Measurements from ENCODE around the gene CAPN1. TPM values are rescaled to one million over a fixed set of nuclear protein-coding genes. Genes with fewer than 3 reads are reported as not detected.
A peak's percentile ranks its signal among the peaks of the same experiment; 100 is the strongest.

The CAPN1 gene
- total and polyA plus RNA-seq, 2 of the 13 experiments (the other 11 are each of a cell fraction or from before 2014, with no cell fraction given): 57.3 to 82.6 TPM

- TF ChIP-seq TBP (CRISPR knock-in tag; IDR thresholded peaks at IDR 0.05) (no peak), ARNTL (CRISPR knock-in tag; IDR thresholded peaks at IDR 0.05) (no peak), FOXP4 (CRISPR knock-in tag; IDR thresholded peaks at IDR 0.05) (peak; percentile 33; the same call in 1 of the 2 replicates), ZBTB21 (CRISPR knock-in tag; IDR thresholded peaks at IDR 0.05) (no peak), KLF12 (CRISPR knock-in tag; IDR thresholded peaks at IDR 0.05; ENCODE audit: borderline replicate concordance) (no peak), FLYWCH1 (CRISPR knock-in tag; IDR thresholded peaks at IDR 0.05) (no peak), SAFB2 (CRISPR knock-in tag; IDR thresholded peaks at IDR 0.05; ENCODE audit: borderline replicate concordance, low read depth) (no peak), PHF20 (CRISPR knock-in tag; IDR thresholded peaks at IDR 0.05) (no peak), POLR2AphosphoS5 (IDR thresholded peaks at IDR 0.05; ENCODE audit: low read depth, low read length) (no peak), GLMP (CRISPR knock-in tag; IDR thresholded peaks at IDR 0.05; ENCODE audit: borderline replicate concordance) (no peak), ZNF124 (CRISPR knock-in tag; IDR thresholded peaks at IDR 0.05) (no peak), SAP130 (CRISPR knock-in tag; IDR thresholded peaks at IDR 0.05; ENCODE audit: low read depth) (0 out of 2 replicates have a peak, but pooled peaks have one; percentile 10), HDAC6 (IDR thresholded peaks at IDR 0.05; ENCODE audit: low read depth, low read length) (no peak), PRDM4 (CRISPR knock-in tag; IDR thresholded peaks at IDR 0.05; ENCODE audit: borderline replicate concordance) (no peak), KDM5A (IDR thresholded peaks at IDR 0.05; ENCODE audit: borderline replicate concordance, low read length) (no peak), IRF2 (CRISPR knock-in tag; IDR thresholded peaks at IDR 0.05) (no peak), ZNF329 (CRISPR knock-in tag; IDR thresholded peaks at IDR 0.05; ENCODE audit: low read depth) (no peak), TCF12 (IDR thresholded peaks at IDR 0.05) (no peak), TCF12 (CRISPR knock-in tag; IDR thresholded peaks at IDR 0.05) (no peak), ZNF251 (CRISPR knock-in tag; IDR thresholded peaks at IDR 0.05) (no peak), CEBPG (CRISPR knock-in tag; IDR thresholded peaks at IDR 0.05) (peak; percentile 78), IRF1 (CRISPR knock-in tag; IDR thresholded peaks at IDR 0.05; ENCODE audit: low read depth) (no peak), CREB3 (CRISPR knock-in tag; IDR thresholded peaks at IDR 0.05) (no peak)
Measured at GRCh38 chr11:65141896-65142494, 39.7 kb upstream of the CAPN1 start (continued).
